ENCODE results near the gene DMP1. TPM values are rescaled to one million over a fixed set of nuclear protein-coding genes. Genes with fewer than 3 reads are reported as not detected.

Gene DMP1
- total and polyA plus RNA-seq, 2 experiments from 2014 or later: 0.27 TPM; not detected in 1

GRCh38 chr4:87620491-87620890, 29.6 kb upstream of the DMP1 start:
- TF ChIP-seq, protein P1, sequence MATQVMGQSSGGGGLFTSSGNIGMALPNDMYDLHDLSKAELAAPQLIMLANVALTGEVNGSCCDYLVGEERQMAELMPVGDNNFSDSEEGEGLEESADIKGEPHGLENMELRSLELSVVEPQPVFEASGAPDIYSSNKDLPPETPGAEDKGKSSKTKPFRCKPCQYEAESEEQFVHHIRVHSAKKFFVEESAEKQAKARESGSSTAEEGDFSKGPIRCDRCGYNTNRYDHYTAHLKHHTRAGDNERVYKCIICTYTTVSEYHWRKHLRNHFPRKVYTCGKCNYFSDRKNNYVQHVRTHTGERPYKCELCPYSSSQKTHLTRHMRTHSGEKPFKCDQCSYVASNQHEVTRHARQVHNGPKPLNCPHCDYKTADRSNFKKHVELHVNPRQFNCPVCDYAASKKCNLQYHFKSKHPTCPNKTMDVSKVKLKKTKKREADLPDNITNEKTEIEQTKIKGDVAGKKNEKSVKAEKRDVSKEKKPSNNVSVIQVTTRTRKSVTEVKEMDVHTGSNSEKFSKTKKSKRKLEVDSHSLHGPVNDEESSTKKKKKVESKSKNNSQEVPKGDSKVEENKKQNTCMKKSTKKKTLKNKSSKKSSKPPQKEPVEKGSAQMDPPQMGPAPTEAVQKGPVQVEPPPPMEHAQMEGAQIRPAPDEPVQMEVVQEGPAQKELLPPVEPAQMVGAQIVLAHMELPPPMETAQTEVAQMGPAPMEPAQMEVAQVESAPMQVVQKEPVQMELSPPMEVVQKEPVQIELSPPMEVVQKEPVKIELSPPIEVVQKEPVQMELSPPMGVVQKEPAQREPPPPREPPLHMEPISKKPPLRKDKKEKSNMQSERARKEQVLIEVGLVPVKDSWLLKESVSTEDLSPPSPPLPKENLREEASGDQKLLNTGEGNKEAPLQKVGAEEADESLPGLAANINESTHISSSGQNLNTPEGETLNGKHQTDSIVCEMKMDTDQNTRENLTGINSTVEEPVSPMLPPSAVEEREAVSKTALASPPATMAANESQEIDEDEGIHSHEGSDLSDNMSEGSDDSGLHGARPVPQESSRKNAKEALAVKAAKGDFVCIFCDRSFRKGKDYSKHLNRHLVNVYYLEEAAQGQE (IDR thresholded peaks at IDR 0.05; ENCODE audit: unreplicated experiment): no peak
- no peak for TF ChIP-seq ZNF331 (CRISPR knock-in tag; IDR thresholded peaks at IDR 0.05; ENCODE audit: low read depth)
- TF ChIP-seq, protein P2, sequence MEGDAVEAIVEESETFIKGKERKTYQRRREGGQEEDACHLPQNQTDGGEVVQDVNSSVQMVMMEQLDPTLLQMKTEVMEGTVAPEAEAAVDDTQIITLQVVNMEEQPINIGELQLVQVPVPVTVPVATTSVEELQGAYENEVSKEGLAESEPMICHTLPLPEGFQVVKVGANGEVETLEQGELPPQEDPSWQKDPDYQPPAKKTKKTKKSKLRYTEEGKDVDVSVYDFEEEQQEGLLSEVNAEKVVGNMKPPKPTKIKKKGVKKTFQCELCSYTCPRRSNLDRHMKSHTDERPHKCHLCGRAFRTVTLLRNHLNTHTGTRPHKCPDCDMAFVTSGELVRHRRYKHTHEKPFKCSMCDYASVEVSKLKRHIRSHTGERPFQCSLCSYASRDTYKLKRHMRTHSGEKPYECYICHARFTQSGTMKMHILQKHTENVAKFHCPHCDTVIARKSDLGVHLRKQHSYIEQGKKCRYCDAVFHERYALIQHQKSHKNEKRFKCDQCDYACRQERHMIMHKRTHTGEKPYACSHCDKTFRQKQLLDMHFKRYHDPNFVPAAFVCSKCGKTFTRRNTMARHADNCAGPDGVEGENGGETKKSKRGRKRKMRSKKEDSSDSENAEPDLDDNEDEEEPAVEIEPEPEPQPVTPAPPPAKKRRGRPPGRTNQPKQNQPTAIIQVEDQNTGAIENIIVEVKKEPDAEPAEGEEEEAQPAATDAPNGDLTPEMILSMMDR (conservative IDR thresholded peaks at IDR 0.05; ENCODE audit: low read depth in 2 of 2): no peak
- no peak for TF ChIP-seq ZNF114 (CRISPR knock-in tag; IDR thresholded peaks at IDR 0.05)
- no peak for TF ChIP-seq STAT1 (IDR thresholded peaks at IDR 0.05; ENCODE audit: unreplicated experiment)
- TF ChIP-seq, protein P3, sequence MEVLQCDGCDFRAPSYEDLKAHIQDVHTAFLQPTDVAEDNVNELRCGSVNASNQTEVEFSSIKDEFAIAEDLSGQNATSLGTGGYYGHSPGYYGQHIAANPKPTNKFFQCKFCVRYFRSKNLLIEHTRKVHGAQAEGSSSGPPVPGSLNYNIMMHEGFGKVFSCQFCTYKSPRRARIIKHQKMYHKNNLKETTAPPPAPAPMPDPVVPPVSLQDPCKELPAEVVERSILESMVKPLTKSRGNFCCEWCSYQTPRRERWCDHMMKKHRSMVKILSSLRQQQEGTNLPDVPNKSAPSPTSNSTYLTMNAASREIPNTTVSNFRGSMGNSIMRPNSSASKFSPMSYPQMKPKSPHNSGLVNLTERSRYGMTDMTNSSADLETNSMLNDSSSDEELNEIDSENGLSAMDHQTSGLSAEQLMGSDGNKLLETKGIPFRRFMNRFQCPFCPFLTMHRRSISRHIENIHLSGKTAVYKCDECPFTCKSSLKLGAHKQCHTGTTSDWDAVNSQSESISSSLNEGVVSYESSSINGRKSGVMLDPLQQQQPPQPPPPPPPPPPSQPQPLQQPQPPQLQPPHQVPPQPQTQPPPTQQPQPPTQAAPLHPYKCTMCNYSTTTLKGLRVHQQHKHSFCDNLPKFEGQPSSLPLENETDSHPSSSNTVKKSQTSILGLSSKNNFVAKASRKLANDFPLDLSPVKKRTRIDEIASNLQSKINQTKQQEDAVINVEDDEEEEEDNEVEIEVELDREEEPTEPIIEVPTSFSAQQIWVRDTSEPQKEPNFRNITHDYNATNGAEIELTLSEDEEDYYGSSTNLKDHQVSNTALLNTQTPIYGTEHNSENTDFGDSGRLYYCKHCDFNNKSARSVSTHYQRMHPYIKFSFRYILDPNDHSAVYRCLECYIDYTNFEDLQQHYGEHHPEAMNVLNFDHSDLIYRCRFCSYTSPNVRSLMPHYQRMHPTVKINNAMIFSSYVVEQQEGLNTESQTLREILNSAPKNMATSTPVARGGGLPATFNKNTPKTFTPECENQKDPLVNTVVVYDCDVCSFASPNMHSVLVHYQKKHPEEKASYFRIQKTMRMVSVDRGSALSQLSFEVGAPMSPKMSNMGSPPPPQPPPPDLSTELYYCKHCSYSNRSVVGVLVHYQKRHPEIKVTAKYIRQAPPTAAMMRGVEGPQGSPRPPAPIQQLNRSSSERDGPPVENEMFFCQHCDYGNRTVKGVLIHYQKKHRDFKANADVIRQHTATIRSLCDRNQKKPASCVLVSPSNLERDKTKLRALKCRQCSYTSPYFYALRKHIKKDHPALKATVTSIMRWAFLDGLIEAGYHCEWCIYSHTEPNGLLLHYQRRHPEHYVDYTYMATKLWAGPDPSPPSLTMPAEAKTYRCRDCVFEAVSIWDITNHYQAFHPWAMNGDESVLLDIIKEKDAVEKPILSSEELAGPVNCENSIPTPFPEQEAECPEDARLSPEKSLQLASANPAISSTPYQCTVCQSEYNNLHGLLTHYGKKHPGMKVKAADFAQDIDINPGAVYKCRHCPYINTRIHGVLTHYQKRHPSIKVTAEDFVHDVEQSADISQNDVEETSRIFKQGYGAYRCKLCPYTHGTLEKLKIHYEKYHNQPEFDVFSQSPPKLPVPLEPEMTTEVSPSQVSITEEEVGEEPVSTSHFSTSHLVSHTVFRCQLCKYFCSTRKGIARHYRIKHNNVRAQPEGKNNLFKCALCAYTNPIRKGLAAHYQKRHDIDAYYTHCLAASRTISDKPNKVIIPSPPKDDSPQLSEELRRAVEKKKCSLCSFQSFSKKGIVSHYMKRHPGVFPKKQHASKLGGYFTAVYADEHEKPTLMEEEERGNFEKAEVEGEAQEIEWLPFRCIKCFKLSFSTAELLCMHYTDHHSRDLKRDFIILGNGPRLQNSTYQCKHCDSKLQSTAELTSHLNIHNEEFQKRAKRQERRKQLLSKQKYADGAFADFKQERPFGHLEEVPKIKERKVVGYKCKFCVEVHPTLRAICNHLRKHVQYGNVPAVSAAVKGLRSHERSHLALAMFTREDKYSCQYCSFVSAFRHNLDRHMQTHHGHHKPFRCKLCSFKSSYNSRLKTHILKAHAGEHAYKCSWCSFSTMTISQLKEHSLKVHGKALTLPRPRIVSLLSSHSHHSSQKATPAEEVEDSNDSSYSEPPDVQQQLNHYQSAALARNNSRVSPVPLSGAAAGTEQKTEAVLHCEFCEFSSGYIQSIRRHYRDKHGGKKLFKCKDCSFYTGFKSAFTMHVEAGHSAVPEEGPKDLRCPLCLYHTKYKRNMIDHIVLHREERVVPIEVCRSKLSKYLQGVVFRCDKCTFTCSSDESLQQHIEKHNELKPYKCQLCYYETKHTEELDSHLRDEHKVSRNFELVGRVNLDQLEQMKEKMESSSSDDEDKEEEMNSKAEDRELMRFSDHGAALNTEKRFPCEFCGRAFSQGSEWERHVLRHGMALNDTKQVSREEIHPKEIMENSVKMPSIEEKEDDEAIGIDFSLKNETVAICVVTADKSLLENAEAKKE (CRISPR knock-in tag; IDR thresholded peaks at IDR 0.05): no peak
- Histone ChIP-seq H3K4me1 (ENCODE audit: insufficient read depth) (no peaks in the 10 kb centered on the region), H3K36me3 (ENCODE audit: insufficient read depth) (no peaks in the 10 kb centered on the region), H2AFZ (no peak overlapping the region), H3F3A (replicated peaks; ENCODE audit: low read depth) (no peaks in the 10 kb centered on the region), H3K27me3 (ENCODE audit: insufficient read depth) (no peaks in the 10 kb centered on the region), H3K4me2 (no peak overlapping the region), H3K9me2 (ENCODE audit: insufficient read depth) (no peaks in the 10 kb centered on the region), H3K27ac (ENCODE audit: low read depth) (no peak overlapping the region), H3K4me3 (no peak overlapping the region), H4K20me1 (replicated peaks; ENCODE audit: insufficient read depth) (no peaks in the 10 kb centered on the region), H3K79me2 (replicated peaks; ENCODE audit: insufficient read depth) (no peaks in the 10 kb centered on the region)
- DNase-seq (ENCODE audit: low spot score): no peak
- Mint-ChIP-seq H3K36me3 (ENCODE audit: low read depth) (no peaks in the 10 kb centered on the region), H3K27ac (no peak overlapping the region), H3K27me3 (ENCODE audit: insufficient read depth, low read depth, poor library complexity) (no peaks in the 10 kb centered on the region), H3K9me3 (no peaks in the 10 kb centered on the region; the same call in 2 of the 3 replicates), H3K4me1 (peaks cover 4% of the 10 kb centered on the region; the same call in 2 of the 3 replicates), H3K4me3 (no peak overlapping the region)
- ATAC-seq: no peak
